A549 (cell line): ENCODE measurements around the gene MOGAT3.

Experiments
- CHD2 ChIP-seq: fragments of 150-350 bp; IDR thresholded peaks from 2 replicates; pipeline ENCODE4 v1.6.1; 2014; ENCODE audit warnings: low read length; ENCODE audit not compliant: partially characterized antibody
- GATA3 ChIP-seq: IDR thresholded peaks from 2 replicates; pipeline ENCODE4 v1.6.1; 2012; ENCODE audit warnings: borderline replicate concordance
- HDAC2 ChIP-seq: fragments of 200-600 bp; sonication (generic); IDR thresholded peaks from 2 replicates; pipeline ENCODE4 v1.6.1; 2016
- JUN ChIP-seq, 2 experiments: fragments of >200 bp; sonication (Bioruptor Twin); formaldehyde crosslinking; IDR thresholded peaks; 2 replicates in 1 of 2; 3 replicates in 1 of 2; pipeline ENCODE4 v1.6.1; 2016 to 2017
- MAZ ChIP-seq: fragments of 150-350 bp; IDR thresholded peaks from 2 replicates; pipeline ENCODE4 v1.6.1; 2014; ENCODE audit warnings: antibody characterized with exemption, low read depth, low read length, borderline replicate concordance
- MYC ChIP-seq: IDR thresholded peaks from 2 replicates; pipeline ENCODE4 v1.6.1; 2012; ENCODE audit warnings: mild to moderate bottlenecking, inconsistent platforms, low read length, improper control_type of control experiment, borderline replicate concordance
- POLR2A ChIP-seq: IDR thresholded peaks from 2 replicates; pipeline ENCODE4 v1.6.1; 2012; ENCODE audit warnings: mild to moderate bottlenecking, low read length
- POLR2AphosphoS2 ChIP-seq: conservative IDR thresholded peaks from 2 replicates; pipeline ENCODE4 v1.6.1; 2012; ENCODE audit warnings: low read length, improper control_type of control experiment, inconsistent platforms
- RAD21 ChIP-seq, 2 experiments: fragments of >200 bp in 1 of 2; sonication (Bioruptor Twin) in 1 of 2; formaldehyde crosslinking in 1 of 2; IDR thresholded peaks in 1 of 2; conservative IDR thresholded peaks in 1 of 2; 2 replicates in 1 of 2; 3 replicates in 1 of 2; pipeline ENCODE4 v1.6.1; 2012 to 2018; ENCODE audit warnings: inconsistent platforms in 1 of 2
- REST ChIP-seq: fragments of 200-600 bp; sonication (generic); IDR thresholded peaks from 2 replicates; pipeline ENCODE4 v1.6.1; 2016; ENCODE audit warnings: antibody characterized with exemption, mild to moderate bottlenecking, moderate library complexity
- TP53 ChIP-seq: fragments of 250-450 bp; sonication (Bioruptor Pico); IDR thresholded peaks from 2 replicates; pipeline ENCODE4 v1.5.0; 2021; ENCODE audit warnings: mild to moderate bottlenecking, moderate library complexity
- TF ChIP-seq, protein P1 (sequence below): fragments of >200 bp; sonication (Bioruptor Twin); formaldehyde crosslinking; IDR thresholded peaks from 3 replicates; pipeline ENCODE4 v1.5.1; 2016

GRCh38 chr7:101206665-101207042 is 5.8 kb upstream of the MOGAT3 start:
- no peak for TF ChIP-seq MAZ
- TF ChIP-seq REST, result no peak
- TF ChIP-seq, protein P1, sequence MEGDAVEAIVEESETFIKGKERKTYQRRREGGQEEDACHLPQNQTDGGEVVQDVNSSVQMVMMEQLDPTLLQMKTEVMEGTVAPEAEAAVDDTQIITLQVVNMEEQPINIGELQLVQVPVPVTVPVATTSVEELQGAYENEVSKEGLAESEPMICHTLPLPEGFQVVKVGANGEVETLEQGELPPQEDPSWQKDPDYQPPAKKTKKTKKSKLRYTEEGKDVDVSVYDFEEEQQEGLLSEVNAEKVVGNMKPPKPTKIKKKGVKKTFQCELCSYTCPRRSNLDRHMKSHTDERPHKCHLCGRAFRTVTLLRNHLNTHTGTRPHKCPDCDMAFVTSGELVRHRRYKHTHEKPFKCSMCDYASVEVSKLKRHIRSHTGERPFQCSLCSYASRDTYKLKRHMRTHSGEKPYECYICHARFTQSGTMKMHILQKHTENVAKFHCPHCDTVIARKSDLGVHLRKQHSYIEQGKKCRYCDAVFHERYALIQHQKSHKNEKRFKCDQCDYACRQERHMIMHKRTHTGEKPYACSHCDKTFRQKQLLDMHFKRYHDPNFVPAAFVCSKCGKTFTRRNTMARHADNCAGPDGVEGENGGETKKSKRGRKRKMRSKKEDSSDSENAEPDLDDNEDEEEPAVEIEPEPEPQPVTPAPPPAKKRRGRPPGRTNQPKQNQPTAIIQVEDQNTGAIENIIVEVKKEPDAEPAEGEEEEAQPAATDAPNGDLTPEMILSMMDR, result no peak
- TF ChIP-seq RAD21 (conservative IDR thresholded peaks at IDR 0.05 in 1 of 2, IDR thresholded peaks at IDR 0.05 in 1 of 2), result no peak
- TF ChIP-seq CHD2, result no peak
- TF ChIP-seq HDAC2, result no peak
- TF ChIP-seq POLR2A, result no peak
- TF ChIP-seq JUN (IDR thresholded peaks at IDR 0.05), result no peak
- TF ChIP-seq TP53, result no peak
- no peak for TF ChIP-seq POLR2AphosphoS2
- no peak for TF ChIP-seq GATA3
- TF ChIP-seq MYC, result no peak
